Testis (tissue), 2 donors: ENCODE data around the gene DGKB.

ENCODE experiments used
- CTCF ChIP-seq, 3 experiments: fragments of 450-650 bp in 2 of 3; fragments of 200-600 bp in 1 of 3; sonication (generic) in 1 of 3; IDR thresholded peaks; one replicate each; pipeline ENCODE4 v1.5.1; 2016 to 2019; ENCODE audit warnings: antibody characterized with exemption in 3 of 3, mild to moderate bottlenecking in 2 of 3, moderate library complexity in 1 of 3
- POLR2A ChIP-seq: fragments of 450-650 bp; IDR thresholded peaks from one replicate; pipeline ENCODE4 v1.6.1; 2017; ENCODE audit warnings: antibody characterized with exemption, mild to moderate bottlenecking, moderate library complexity

GRCh38 chr7:14446219-14446618, 456.3 kb downstream of the DGKB start:
- TF ChIP-seq POLR2A, result no peak
- TF ChIP-seq CTCF (IDR thresholded peaks at IDR 0.05), result no peak
